Cerebellar cortex (tissue), 1 donor: ENCODE data around the gene B4GALNT1.
"Not testable (repeated sequence)": the region's sequence is repeated elsewhere in the genome, so short reads cannot be mapped to it uniquely, and the experiment has no call there.

Source experiments
- DNase-seq: peaks from one replicate; pipeline ENCODE4 v3.0.0-alpha.2; 2015; ENCODE audit warnings: low spot score

Gene B4GALNT1

GRCh38 chr12:57632958-57633840 is at the start of gene B4GALNT1:
Gene B4GALNT1, minus strand, starts transcription at chr12:57633201. Its CDS starts 1,069 bp downstream, at chr12:57632132.
- peak; percentile 79 for DNase-seq

GRCh38 chr12:57679697-57680096 is 46.7 kb upstream of the B4GALNT1 start:
- no peak for DNase-seq

- not testable (repeated sequence) for DNase-seq
Observed at GRCh38 chr12:57677947-57678346, 44.9 kb upstream of the B4GALNT1 start.

GRCh38 chr12:57674691-57675090 is 41.7 kb upstream of the B4GALNT1 start:
- no peak for DNase-seq

GRCh38 chr12:57672801-57673200 is 39.8 kb upstream of the B4GALNT1 start:
- no peak for DNase-seq

- DNase-seq = not testable (repeated sequence)
Observed at GRCh38 chr12:57671811-57672210, 38.8 kb upstream of the B4GALNT1 start.

GRCh38 chr12:57669691-57670090 is 36.7 kb upstream of the B4GALNT1 start:
- DNase-seq = not testable (repeated sequence)

GRCh38 chr12:57666897-57667296 is 33.9 kb upstream of the B4GALNT1 start:
- no peak for DNase-seq

- DNase-seq = not testable (repeated sequence)
Observed at GRCh38 chr12:57665066-57665820, 32.2 kb upstream of the B4GALNT1 start.

- no peak for DNase-seq
Observed at GRCh38 chr12:57661376-57661775, 28.4 kb upstream of the B4GALNT1 start.

- DNase-seq = no peak
Observed at GRCh38 chr12:57658890-57659289, 25.9 kb upstream of the B4GALNT1 start.

GRCh38 chr12:57657744-57658143 is 24.7 kb upstream of the B4GALNT1 start:
- peak; percentile 5 for DNase-seq

- not testable (repeated sequence) for DNase-seq
Observed at GRCh38 chr12:57656408-57656807, 23.4 kb upstream of the B4GALNT1 start.

- no peak for DNase-seq
Observed at GRCh38 chr12:57655541-57656240, 22.7 kb upstream of the B4GALNT1 start.

- DNase-seq = no peak
Observed at GRCh38 chr12:57654042-57654441, 21.0 kb upstream of the B4GALNT1 start.

GRCh38 chr12:57646659-57647049 is 13.7 kb upstream of the B4GALNT1 start:
- DNase-seq = not testable (repeated sequence)

- not testable (repeated sequence) for DNase-seq
Observed at GRCh38 chr12:57645990-57646658, 13.1 kb upstream of the B4GALNT1 start.

GRCh38 chr12:57641699-57642442 is 8.9 kb upstream of the B4GALNT1 start:
- DNase-seq = no peak

- no peak for DNase-seq
Observed at GRCh38 chr12:57640175-57641042, 7.4 kb upstream of the B4GALNT1 start.

GRCh38 chr12:57638096-57638495 is 5.1 kb upstream of the B4GALNT1 start:
- no peak for DNase-seq
